Esophagus squamous epithelium (tissue), 4 donors: ENCODE results near the gene PGLYRP1.

Source experiments
- POLR2A ChIP-seq, 4 donors: fragments of 450-650 bp; IDR thresholded peaks; one replicate each; pipeline ENCODE4 v1.6.1; 2017; ENCODE audit warnings: antibody characterized with exemption in 4 of 4, mild to moderate bottlenecking in 4 of 4, moderate library complexity in 3 of 4
- TF ChIP-seq, protein P1 (sequence below), 6 experiments: fragments of 450-650 bp in 4 of 6; fragments of 200-600 bp in 2 of 6; sonication (generic) in 2 of 6; IDR thresholded peaks; one replicate each; pipeline ENCODE4 v1.5.1; 2016 to 2019; ENCODE audit warnings: antibody characterized with exemption in 6 of 6, mild to moderate bottlenecking in 4 of 6, moderate library complexity in 4 of 6

DNA sequence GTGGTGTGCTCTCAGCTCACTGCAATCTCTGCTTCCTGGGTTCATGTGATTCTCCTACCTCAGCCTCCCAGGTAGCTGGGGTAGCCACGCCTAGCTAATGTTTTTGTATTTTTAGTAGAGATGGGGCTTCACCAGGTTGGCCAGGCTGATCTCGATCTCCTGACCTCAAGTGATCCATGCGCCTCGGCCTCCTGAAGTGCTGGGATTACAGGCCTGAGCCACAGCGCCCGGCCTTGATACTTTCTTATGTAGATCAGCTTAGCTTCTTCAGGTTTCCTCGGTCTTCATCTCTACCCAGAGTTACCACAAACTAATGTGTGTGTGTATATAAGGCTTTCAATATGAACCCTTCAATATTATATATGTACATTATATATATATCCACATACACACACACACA is 37.5 kb downstream of the PGLYRP1 start:
- no peak for TF ChIP-seq POLR2A (IDR thresholded peaks at IDR 0.05)
- TF ChIP-seq, protein P1, sequence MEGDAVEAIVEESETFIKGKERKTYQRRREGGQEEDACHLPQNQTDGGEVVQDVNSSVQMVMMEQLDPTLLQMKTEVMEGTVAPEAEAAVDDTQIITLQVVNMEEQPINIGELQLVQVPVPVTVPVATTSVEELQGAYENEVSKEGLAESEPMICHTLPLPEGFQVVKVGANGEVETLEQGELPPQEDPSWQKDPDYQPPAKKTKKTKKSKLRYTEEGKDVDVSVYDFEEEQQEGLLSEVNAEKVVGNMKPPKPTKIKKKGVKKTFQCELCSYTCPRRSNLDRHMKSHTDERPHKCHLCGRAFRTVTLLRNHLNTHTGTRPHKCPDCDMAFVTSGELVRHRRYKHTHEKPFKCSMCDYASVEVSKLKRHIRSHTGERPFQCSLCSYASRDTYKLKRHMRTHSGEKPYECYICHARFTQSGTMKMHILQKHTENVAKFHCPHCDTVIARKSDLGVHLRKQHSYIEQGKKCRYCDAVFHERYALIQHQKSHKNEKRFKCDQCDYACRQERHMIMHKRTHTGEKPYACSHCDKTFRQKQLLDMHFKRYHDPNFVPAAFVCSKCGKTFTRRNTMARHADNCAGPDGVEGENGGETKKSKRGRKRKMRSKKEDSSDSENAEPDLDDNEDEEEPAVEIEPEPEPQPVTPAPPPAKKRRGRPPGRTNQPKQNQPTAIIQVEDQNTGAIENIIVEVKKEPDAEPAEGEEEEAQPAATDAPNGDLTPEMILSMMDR (IDR thresholded peaks at IDR 0.05) = no peak
